ENCODE data around the gene SOX6. TPM values are rescaled to one million over a fixed set of nuclear protein-coding genes. Genes with fewer than 3 reads are reported as not detected.

Gene SOX6
- total RNA-seq, 4 donors from 2014 or later: 0.29 to 20.5 (median 8.2) TPM

GRCh38 chr11:16114431-16114830 is 241.9 kb downstream of the SOX6 start:
- no peaks in the 10 kb centered on the region for H3K9me3 ChIP-seq
- intact Hi-C loops (cut with DNase I; ENCODE audit: low total_unique reads): no loop called here
- H3K4me3 ChIP-seq: no peak overlapping the region
- no peak overlapping the region for H3K27ac ChIP-seq
- no peaks in the 10 kb centered on the region for H3K27me3 ChIP-seq
- H3K4me1 ChIP-seq: no peaks in the 10 kb centered on the region
- no peak for TF ChIP-seq POLR2A (IDR thresholded peaks at IDR 0.05)
- no peak for DNase-seq
- H3K36me3 ChIP-seq: no peaks in the 10 kb centered on the region

DNA sequence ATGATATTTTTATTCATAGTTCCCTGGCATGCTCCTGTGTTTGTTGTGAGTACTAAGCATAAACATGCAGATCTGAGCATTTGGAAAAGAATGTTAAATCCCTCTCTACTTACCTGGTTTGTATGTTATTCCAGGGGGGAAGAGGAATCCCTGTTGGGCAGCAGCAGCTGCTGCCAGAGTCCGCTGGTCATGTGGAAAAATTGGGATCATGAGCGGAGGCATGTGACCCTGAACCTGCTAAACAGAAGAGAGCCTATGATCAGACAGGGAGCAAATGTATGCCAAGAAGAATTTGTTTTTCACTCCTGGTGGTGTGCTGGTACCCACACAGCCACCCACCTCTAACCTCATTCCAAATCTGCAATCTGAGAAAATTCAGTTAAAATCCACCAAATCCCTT is 244.7 kb downstream of the SOX6 start:
- intact Hi-C loops (cut with DNase I; ENCODE audit: low total_unique reads): no loop called here
- TF ChIP-seq POLR2A (IDR thresholded peaks at IDR 0.05) (no peak), CTCF (IDR thresholded peaks at IDR 0.05) (no peak)
- no peaks in the 10 kb centered on the region for H3K36me3 ChIP-seq
- no peak overlapping the region for H3K4me3 ChIP-seq
- no peaks in the 10 kb centered on the region for H3K27me3 ChIP-seq
- H3K9me3 ChIP-seq: no peaks in the 10 kb centered on the region
- no peak overlapping the region for H3K27ac ChIP-seq
- H3K4me1 ChIP-seq: no peaks in the 10 kb centered on the region
- DNase-seq: no peak

- Histone ChIP-seq H3K4me1 (no peaks in the 10 kb centered on the region), H3K4me3 (no peak overlapping the region), H3K9me3 (no peaks in the 10 kb centered on the region), H3K36me3 (no peaks in the 10 kb centered on the region), H3K27ac (no peak overlapping the region), H3K27me3 (no peaks in the 10 kb centered on the region)
- DNase-seq: no peak
- intact Hi-C loops (cut with DNase I; ENCODE audit: low total_unique reads): no loop called here
- no peak for TF ChIP-seq POLR2A (IDR thresholded peaks at IDR 0.05)
- TF ChIP-seq CTCF (IDR thresholded peaks at IDR 0.05): no peak
Observed at GRCh38 chr11:16110886-16111285, 245.5 kb downstream of the SOX6 start.

DNA sequence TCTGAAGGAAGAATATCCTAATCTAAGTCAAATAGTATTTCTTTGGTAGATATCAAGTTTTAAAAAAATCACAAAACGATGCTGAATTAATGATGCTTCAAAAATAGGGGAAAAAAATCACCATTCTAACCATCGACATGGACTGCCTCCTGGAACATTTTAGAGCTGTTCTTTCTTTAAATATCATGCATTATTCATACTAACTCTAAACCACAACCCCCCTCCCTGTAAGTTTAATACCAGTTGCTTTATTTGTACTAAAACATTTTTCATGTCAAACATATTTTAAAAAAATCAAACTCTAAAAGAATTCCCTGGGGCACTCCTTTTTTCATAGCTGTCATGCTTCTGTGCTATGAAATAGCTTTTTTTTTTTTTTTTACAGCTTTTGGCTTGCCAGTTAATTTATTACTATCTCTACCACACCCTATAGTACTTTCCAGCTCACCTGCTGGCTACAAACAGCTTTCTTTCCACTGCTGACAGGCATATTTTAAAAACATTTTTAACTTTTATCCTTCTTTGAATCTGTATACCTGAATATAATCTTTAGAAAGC is 256.9 kb downstream of the SOX6 start:
- Histone ChIP-seq H3K36me3 (no peaks in the 10 kb centered on the region), H3K4me1 (no peaks in the 10 kb centered on the region), H3K4me3 (no peak overlapping the region), H3K27ac (no peak overlapping the region), H3K27me3 (no peaks in the 10 kb centered on the region), H3K9me3 (no peaks in the 10 kb centered on the region)
- no peak for DNase-seq
- intact Hi-C loops (cut with DNase I; ENCODE audit: low total_unique reads): no loop called here
- TF ChIP-seq POLR2A (IDR thresholded peaks at IDR 0.05): no peak
- TF ChIP-seq CTCF (IDR thresholded peaks at IDR 0.05): no peak

DNA sequence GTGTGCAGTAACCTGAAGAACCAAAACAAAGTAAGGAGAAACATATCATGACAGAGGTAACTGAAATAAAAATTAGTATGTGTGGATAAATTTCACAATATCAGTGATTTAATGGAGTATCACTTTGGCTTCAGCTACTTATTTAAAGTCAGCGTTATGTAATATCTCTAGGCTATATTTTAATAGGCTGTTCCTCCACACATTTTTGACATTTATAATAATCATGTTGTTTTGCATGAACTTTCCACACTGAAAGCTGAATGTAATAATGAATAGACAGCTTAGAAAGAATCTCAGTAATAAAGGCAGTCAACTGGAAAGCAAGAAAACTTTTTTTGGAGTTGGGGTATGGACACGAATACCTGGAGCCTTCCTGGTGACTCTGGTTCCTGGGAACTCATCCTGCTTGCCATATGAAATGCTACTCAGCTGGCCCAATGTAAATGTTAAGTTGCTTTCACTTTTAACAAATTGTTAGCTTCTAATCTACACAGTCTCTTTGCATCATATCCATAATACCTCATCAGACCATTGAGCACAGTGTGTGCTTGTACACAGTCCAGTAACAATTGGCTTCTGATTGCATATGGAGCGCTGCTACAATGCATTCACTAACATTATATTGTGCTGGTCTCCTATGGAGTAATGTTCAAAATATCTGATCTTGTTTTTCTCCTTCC is 257.7 kb downstream of the SOX6 start:
- TF ChIP-seq POLR2A (IDR thresholded peaks at IDR 0.05) (no peak), CTCF (IDR thresholded peaks at IDR 0.05) (no peak)
- no peak overlapping the region for H3K27ac ChIP-seq
- H3K4me1 ChIP-seq: no peaks in the 10 kb centered on the region
- no peaks in the 10 kb centered on the region for H3K27me3 ChIP-seq
- H3K4me3 ChIP-seq: no peak overlapping the region
- intact Hi-C loops (cut with DNase I; ENCODE audit: low total_unique reads): no loop called here
- H3K36me3 ChIP-seq: no peaks in the 10 kb centered on the region
- H3K9me3 ChIP-seq: no peaks in the 10 kb centered on the region
- DNase-seq: no peak

Measured in uterus (tissue), 4 donors.